Measurements from ENCODE around the gene TADA3. TPM values are rescaled to one million over a fixed set of nuclear protein-coding genes. Genes with fewer than 3 reads are reported as not detected.

The TADA3 gene
- polyA plus RNA-seq, 5 donors, result 66.6 to 95.1 (median 76.4) TPM

DNA sequence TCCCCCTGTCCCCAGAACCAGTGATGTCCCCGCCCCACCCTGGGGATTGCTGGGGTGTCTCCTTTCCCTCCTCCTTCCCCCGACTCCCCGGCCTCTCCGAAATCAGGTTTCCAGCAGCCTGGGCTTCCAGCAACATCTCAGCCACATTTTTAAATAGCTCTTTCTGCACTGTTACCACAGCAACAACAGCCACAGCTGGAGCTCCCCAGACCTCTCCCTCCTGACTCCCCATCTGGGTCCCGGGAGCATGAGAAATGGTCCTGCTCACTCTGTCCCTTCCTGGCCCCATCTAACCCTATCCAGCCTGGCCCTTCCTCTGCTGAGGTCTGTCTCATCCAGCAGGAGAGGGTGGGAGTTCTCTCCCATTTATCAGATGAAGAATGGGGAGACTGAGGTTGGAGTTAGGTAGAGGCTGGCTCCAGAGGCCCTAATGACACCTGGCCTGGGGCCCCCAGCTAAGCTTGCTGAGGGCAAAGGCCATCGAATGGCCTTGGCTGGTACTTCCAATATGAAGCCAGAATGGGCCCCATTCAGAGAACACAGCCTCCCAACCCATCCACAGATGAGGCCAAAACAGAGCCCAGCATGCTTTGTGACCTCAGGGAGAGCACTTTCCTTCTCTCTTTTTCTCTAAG, 24.0 kb downstream of the TADA3 start:
- DNase-seq, result no peak

DNA sequence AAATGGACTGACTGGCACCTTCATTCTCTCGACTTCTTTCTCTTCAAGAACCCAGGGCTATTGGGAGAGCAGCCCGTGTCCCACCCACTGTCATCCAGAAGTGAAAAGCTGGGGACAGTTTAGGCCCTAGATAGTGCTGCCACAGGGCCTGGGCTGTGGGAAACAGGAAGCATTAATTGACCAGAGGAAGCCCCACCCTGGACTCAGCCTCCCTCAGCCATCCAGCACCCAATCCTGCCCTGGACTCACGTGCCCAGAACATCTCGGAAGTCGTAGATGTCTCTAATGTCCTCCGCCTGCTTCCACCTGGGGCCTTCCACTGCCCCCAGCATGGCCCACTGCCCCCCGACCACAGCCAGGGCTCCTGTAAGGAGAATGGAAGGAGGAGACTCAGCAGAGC, 24.9 kb downstream of the TADA3 start:
- no peak for DNase-seq

- DNase-seq, result no peak
Observed at GRCh38 chr3:9765865-9766264, 26.4 kb downstream of the TADA3 start.

DNA sequence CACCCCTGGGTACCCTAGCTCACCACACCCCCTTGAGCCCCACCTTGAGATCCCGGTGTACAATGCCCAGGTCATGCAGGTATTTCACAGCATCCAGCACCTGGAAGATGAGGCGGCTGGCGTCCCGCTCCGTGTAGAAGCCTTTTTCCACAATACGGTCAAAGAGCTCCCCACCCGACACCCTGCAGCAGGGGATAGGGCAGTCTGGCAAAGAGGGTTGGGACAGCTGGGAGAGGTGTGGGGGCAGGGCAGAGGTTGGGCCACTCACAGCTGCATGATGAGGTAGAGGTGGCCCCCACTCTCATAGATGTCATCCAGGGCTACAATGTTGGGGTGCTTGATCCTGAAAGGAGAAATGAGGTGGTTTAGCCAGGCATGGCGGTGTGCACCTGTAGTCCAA, 29.4 kb downstream of the TADA3 start:
- DNase-seq, result no peak

DNA sequence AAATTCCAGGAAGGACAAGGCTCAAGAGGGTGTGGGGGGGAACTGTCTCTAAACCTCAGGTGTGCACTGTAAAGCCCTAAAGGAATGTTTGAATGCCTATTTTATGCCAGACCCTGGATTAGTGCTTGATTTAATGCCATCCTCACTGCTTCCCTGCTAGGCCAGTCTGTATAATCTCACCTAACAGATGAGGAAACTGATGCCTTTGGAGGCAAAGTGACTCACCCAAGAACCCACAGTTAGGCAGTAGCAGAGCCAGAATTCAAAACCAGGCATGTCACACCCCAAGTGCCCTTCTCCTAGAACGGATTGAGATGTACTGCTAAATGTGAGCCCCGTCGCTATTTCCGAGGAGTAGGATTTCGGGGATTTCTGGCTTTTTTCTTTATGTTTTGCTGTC, 30.4 kb downstream of the TADA3 start:
- DNase-seq, result no peak

DNA sequence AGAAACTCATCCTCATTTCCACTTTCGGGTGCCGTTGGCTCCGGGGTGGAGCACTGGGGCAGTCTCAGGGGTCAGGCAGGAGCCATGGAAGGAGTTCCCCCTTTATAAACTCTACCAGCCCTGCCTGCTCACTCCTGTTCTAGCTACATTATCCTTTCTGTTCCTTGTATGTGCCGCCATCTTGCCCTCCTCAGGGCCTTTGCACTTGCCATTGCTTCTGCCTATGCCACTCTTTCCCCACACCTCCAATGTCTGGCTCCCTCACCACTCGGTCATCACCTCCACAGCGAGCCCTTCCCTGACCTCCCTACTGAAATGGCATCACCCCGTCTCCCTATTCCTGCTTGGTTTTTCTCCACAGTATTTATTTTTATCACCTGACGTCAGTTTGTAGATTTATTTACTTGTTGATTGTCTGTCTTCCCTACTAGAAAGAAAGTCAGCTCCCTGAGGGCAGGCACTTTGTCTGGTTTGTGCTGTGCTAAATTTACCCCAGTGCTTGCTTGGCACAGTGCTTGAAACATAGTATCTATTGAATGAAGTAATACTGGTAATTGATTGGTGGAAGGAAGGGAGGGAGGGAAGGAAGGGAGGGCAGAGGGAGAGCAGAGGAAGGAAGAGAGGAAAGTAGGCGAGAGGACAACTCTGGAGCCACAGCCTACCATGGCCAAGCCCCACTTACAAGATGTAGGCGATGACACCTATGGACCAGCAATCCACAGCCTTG, 31.3 kb downstream of the TADA3 start:
- no peak for DNase-seq

GRCh38 chr3:9757427-9757826, 34.8 kb downstream of the TADA3 start:
- no peak for DNase-seq

- peak in 1 of 2 donors; percentile 30 for DNase-seq
Observed at GRCh38 chr3:9754678-9755077, 37.6 kb downstream of the TADA3 start.

DNA sequence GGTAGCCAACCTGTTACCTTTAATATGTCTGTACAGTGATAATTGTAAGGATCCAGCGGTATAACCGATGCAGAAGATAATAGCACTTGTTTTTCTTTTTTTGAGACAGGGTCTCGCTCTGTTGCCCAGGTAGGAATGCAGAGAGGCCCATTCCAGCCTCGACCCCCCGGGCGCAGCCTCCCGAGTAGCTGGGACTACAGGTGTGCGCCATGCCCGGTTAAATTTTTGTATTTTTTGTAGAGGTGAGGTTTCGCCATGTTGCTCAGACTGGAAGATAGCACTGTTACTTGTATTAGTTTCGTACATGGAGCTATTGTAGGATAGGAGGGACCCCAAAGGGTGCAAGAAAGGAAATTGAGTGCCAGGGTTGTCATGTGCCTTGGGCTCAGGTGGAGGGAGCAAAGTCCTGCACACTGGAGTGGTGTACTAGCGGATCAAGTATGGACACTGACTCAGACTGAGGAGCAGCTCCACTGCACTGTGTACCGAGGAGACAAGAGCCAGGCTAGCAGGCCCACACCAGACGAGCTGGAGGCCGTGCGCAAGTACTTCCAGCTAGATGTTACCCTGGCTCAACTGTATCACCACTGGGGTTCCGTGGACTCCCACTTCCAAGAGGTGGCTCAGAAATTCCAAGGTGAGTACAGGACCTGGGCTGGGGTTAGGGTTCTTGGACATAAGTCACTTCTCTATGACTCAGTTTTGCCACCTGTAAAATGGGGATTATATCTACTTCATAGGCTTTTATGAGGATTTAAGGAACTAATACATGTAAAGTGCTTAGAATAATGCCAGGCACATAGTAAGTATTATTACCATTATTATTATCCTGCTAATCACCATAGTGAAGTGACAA, 41.5 kb downstream of the TADA3 start:
- no peak for DNase-seq

- peak; percentile 98 for DNase-seq
Observed at GRCh38 chr3:9749645-9750555, 42.4 kb downstream of the TADA3 start, which contains the start of gene OGG1. Gene OGG1, plus strand, starts transcription at chr3:9749952. Its CDS starts 335 bp downstream, at chr3:9750287.

DNA sequence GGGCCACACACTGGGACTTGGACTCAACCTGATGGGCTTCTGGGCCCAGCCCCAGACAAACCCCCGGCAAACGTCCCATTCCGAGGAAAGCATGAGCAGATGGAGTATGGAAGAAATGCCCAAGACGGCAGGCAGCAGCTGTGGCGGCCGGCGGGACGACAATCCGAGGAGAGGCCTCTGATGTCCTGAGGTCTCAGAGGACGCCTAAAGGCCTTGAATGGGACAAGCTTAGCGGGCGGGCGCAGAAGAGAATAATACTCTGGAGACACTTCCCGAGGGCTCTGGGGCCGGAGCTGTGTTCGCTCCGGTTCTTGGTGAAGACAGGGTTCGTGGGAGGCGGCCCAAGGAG, 43.0 kb downstream of the TADA3 start:
- DNase-seq, result no peak

DNA sequence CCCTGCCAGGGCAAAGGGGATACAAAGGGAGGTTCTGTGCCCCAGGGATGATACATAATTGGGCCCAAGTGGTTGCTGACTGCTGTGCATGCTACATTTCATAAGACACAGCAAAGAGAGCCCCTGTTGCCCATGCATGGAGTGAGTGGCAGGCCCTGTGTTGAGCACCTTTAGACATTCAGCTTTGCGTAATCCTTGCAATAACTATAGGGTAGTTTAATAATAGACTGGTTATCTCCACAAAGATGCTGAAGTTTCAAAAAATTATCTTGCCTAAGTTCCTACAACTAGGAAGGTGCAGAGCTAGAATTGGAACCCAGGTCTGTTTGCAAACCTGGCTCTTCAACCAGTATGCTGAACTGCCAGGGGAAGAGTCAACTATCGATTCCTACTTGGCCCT, 44.2 kb downstream of the TADA3 start:
- DNase-seq, result no peak

- no peak for DNase-seq
Observed at GRCh38 chr3:9747267-9747666, 45.0 kb downstream of the TADA3 start.

GRCh38 chr3:9746330-9746729, 45.9 kb downstream of the TADA3 start:
- DNase-seq, result no peak

DNA sequence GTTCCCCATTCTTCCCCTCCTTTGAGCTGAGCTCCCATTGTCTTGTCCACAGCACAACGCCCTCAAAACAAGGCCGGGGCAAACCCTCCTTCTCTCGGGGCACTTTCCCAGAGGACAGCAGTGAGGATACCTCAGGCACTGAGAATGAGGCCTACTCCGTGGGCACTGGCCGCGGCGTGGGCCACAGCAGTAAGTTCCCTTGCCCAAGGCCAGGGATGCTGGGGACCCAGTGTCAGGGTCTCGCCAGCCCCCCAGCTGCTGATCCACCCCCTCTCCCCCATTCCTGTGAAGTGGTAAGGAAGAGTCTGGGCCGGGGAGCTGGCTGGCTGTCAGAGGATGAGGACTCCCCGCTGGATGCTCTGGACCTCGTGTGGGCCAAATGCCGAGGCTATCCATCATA, 46.8 kb downstream of the TADA3 start:
- DNase-seq, result no peak

DNA sequence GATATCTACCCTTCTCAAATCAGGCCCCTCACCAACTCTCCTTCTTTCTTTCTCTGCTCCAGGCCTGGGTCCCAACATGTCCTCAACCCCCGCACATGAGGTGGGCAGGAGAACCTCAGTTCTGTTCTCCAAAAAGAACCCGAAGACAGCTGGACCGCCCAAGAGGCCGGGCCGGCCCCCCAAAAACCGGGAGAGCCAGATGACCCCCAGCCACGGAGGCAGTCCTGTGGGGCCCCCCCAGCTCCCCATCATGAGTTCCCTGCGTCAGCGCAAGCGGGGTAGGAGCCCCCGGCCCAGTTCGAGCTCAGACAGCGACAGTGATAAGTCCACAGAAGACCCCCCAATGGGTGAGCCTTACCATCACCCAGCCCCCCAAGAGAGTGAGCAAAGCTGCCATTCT, 48.1 kb downstream of the TADA3 start:
- DNase-seq, result no peak

DNA sequence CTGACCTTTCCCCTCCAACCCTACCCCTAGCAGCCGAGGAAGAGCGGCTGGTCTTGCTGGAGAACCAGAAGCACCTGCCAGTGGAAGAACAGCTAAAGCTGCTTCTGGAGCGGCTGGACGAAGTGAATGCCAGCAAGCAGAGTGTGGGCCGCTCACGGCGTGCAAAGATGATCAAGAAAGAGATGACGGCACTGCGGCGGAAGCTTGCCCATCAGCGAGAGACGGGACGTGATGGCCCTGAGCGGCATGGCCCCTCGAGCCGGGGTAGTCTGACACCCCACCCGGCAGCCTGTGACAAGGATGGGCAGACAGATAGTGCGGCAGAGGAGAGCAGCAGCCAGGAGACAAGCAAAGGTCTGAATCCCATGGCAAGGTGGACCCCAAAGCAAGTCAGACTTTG, 48.7 kb downstream of the TADA3 start:
- DNase-seq, result no peak

- no peak for DNase-seq
Observed at GRCh38 chr3:9742560-9742959, 49.7 kb downstream of the TADA3 start.

DNA sequence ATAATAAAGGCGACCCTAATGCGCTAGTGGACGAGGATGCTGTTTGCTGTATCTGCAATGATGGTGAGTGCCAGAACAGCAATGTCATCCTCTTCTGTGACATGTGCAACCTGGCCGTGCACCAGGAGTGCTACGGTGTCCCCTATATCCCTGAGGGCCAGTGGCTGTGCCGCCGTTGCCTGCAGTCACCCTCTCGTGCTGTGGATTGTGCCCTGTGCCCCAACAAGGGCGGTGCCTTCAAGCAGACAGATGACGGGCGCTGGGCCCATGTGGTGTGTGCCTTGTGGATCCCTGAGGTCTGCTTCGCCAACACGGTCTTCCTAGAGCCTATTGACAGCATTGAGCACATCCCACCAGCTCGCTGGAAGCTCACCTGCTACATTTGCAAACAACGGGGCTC, 53.1 kb downstream of the TADA3 start:
- DNase-seq, result no peak

DNA sequence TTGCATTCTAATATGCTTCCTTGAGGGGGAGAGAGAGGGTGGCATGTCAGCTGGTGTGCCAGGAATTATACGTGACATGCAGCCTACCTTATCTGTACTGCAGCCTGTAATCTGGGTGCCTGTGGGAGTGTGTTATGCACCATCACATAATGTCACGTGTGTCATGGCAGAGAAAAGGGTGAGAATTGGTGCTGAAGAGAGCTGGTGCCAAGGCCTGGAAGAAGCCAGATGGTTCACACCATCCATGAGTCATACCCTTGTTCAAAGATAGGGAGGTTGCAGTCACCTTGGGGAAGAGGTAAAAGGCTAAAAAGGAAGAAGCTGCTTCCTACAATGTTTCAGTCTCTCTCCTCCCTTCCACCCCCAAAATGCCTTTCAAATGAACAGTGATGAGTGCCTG, 55.4 kb downstream of the TADA3 start:
- no peak for DNase-seq

DNA sequence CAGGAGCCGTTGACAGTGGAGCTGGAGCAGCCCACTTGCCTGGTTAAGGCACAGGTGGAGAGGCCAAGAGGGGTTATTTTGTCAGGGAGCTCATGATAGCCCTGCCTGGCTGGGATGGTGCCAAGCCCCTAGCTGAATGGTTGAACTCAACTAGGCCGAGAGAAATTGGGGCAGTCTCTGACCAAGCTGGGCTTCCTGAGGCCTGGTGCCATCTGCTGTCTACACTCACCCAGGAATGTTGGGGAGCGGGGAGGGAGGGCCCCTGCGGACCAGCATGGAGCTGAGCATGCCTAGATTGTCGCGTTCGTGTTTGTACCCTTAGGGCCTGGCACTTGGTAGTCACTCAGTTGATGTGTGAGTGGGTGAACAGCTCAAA, 59.5 kb downstream of the TADA3 start:
- DNase-seq, result no peak
